HepG2 (cell line): ENCODE data around the gene WNK4. TPM values are rescaled to one million over a fixed set of nuclear protein-coding genes. Genes with fewer than 3 reads are reported as not detected.

ENCODE experiments used
- CCAR2 ChIP-seq: fragments of 200-400 bp; formaldehyde crosslinking; optimal IDR thresholded peaks from 2 replicates; pipeline ENCODE3; 2018; ENCODE audit warnings: low read depth, mild to moderate bottlenecking, low read length, moderate library complexity
- CEBPG ChIP-seq: IDR thresholded peaks from 2 replicates; pipeline ENCODE4 v1.6.1; 2016
- FOSL1 ChIP-seq: sonication (generic); formaldehyde crosslinking; IDR thresholded peaks from 2 replicates; pipeline ENCODE4 v1.9.0; 2021; ENCODE audit warnings: missing genetic modification reagents, borderline replicate concordance
- FOXK2 ChIP-seq: fragments of 450-650 bp; IDR thresholded peaks from 2 replicates; pipeline ENCODE4 v1.6.1; 2016
- HMGA1 ChIP-seq: sonication (generic); formaldehyde crosslinking; conservative IDR thresholded peaks from 2 replicates; pipeline ENCODE4 v1.4.0; 2020; ENCODE audit warnings: missing genetic modification reagents
- HNRNPL ChIP-seq: fragments of 200-400 bp; formaldehyde crosslinking; IDR thresholded peaks from 2 replicates; pipeline ENCODE4 v1.6.1; 2017; ENCODE audit warnings: mild to moderate bottlenecking, low read depth, low read length
- MATR3 ChIP-seq: sonication (generic); formaldehyde crosslinking; IDR thresholded peaks from 2 replicates; pipeline ENCODE4 v1.4.0; 2020; ENCODE audit warnings: missing genetic modification reagents
- NFYB ChIP-seq: sonication (generic); formaldehyde crosslinking; IDR thresholded peaks from 2 replicates; pipeline ENCODE4 v1.4.0; 2020; ENCODE audit warnings: missing genetic modification reagents
- POLR2A ChIP-seq, 2 experiments: IDR thresholded peaks; 2 replicates each; pipeline ENCODE4 v1.6.1; 2011; ENCODE audit warnings: low read depth in 2 of 2, low read length in 2 of 2, mild to moderate bottlenecking in 1 of 2, moderate library complexity in 1 of 2; ENCODE audit not compliant: insufficient read depth in 1 of 2
- RAD21 ChIP-seq: fragments of 450-650 bp; formaldehyde crosslinking; IDR thresholded peaks from 2 replicates; pipeline ENCODE4 v1.5.0; 2020; ENCODE audit warnings: mild to moderate bottlenecking
- RELA ChIP-seq: sonication (generic); formaldehyde crosslinking; IDR thresholded peaks from 2 replicates; pipeline ENCODE4 v1.4.0; 2020; ENCODE audit warnings: missing genetic modification reagents
- RFX1 ChIP-seq: fragments of 450-650 bp; IDR thresholded peaks from 2 replicates; pipeline ENCODE4 v1.6.1; 2017
- SMARCC2 ChIP-seq: fragments of 450-650 bp; IDR thresholded peaks from 2 replicates; pipeline ENCODE4 v1.6.1; 2017; ENCODE audit warnings: antibody characterized with exemption, mild to moderate bottlenecking
- SNAPC2 ChIP-seq: sonication (generic); formaldehyde crosslinking; IDR thresholded peaks from 2 replicates; pipeline ENCODE4 v1.8.1; 2022; ENCODE audit warnings: mild to moderate bottlenecking, missing genetic modification reagents
- ZBTB7B ChIP-seq: sonication (generic); formaldehyde crosslinking; IDR thresholded peaks from 2 replicates; pipeline ENCODE4 v1.4.0; 2020; ENCODE audit warnings: missing genetic modification reagents
- ZFP82 ChIP-seq: sonication (generic); formaldehyde crosslinking; IDR thresholded peaks from 2 replicates; pipeline ENCODE4 v1.5.1; 2020; ENCODE audit warnings: mild to moderate bottlenecking, missing genetic modification reagents, borderline replicate concordance
- ZFX ChIP-seq: sonication (generic); formaldehyde crosslinking; IDR thresholded peaks from 2 replicates; pipeline ENCODE4 v1.4.0; 2020; ENCODE audit warnings: mild to moderate bottlenecking, low read depth, missing genetic modification reagents, moderate library complexity
- ZNF274 ChIP-seq: sonication (generic); formaldehyde crosslinking; IDR thresholded peaks from 2 replicates; pipeline ENCODE4 v1.5.1; 2020; ENCODE audit warnings: mild to moderate bottlenecking, missing genetic modification reagents
- ZNF501 ChIP-seq: sonication (generic); formaldehyde crosslinking; IDR thresholded peaks from 2 replicates; pipeline ENCODE4 v1.5.1; 2020; ENCODE audit warnings: mild to moderate bottlenecking, moderate library complexity, missing genetic modification reagents
- ZNF761 ChIP-seq: sonication (generic); formaldehyde crosslinking; conservative IDR thresholded peaks from 2 replicates; pipeline ENCODE4 v1.4.0; 2020; ENCODE audit warnings: mild to moderate bottlenecking, missing genetic modification reagents
- polyA plus RNA-seq, 8 experiments: library from polyadenylated mRNA; depleted of rRNA in 3 of 8; stranded (reverse) in 7 of 8; unstranded in 1 of 8; fragments of >200 nt; fragmentation: Illumina TruSeq in 4 of 8; extraction: Trizol in 4 of 8; gene quantifications; 2 replicates each; pipeline versions ENCODE4 v1.2.1 to v1.2.3, GENCODE V29; 2011 to 2016; ENCODE audit warnings: low read depth in 4 of 8, missing spikeins in 1 of 8, mixed read lengths in 1 of 8; ENCODE audit not compliant: insufficient read depth in 1 of 8
- total RNA-seq, 5 experiments: library from RNA; depleted of rRNA; stranded (reverse); fragments of >200 nt; fragmentation: Illumina TruSeq; extraction: Trizol; gene quantifications; 2 replicates each; pipeline ENCODE4 v1.2.3, GENCODE V29; 2016; ENCODE audit warnings: low read depth in 1 of 5
- TF ChIP-seq, protein P1 (sequence below): sonication (generic); formaldehyde crosslinking; IDR thresholded peaks from 2 replicates; pipeline ENCODE4 v1.9.0; 2022; ENCODE audit warnings: low read depth, missing genetic modification reagents
- TF ChIP-seq, protein P2 (sequence below): sonication (generic); formaldehyde crosslinking; IDR thresholded peaks from 2 replicates; pipeline ENCODE4 v1.4.0; 2020; ENCODE audit warnings: missing genetic modification reagents
- TF ChIP-seq, protein P3 (sequence below): sonication (generic); formaldehyde crosslinking; IDR thresholded peaks from 2 replicates; pipeline ENCODE4 v1.8.1; 2023; ENCODE audit warnings: mild to moderate bottlenecking, moderate library complexity, missing genetic modification reagents
- TF ChIP-seq, protein P4 (sequence below): sonication (generic); formaldehyde crosslinking; IDR thresholded peaks from 2 replicates; pipeline ENCODE4 v1.4.0; 2020; ENCODE audit warnings: missing genetic modification reagents
- TF ChIP-seq, protein P5 (sequence below): sonication (generic); formaldehyde crosslinking; IDR thresholded peaks from 2 replicates; pipeline ENCODE4 v1.8.1; 2023; ENCODE audit warnings: missing genetic modification reagents, mild to moderate bottlenecking, borderline replicate concordance
- TF ChIP-seq, protein P6 (sequence below): sonication (generic); formaldehyde crosslinking; IDR thresholded peaks from 2 replicates; pipeline ENCODE4 v1.8.1; 2023; ENCODE audit warnings: mild to moderate bottlenecking, missing genetic modification reagents, borderline replicate concordance

Gene WNK4
- total and polyA plus RNA-seq, 2 of the 13 experiments (the other 11 are each of a cell fraction or from before 2014, with no cell fraction given), result 2.7 to 13.7 TPM

DNA sequence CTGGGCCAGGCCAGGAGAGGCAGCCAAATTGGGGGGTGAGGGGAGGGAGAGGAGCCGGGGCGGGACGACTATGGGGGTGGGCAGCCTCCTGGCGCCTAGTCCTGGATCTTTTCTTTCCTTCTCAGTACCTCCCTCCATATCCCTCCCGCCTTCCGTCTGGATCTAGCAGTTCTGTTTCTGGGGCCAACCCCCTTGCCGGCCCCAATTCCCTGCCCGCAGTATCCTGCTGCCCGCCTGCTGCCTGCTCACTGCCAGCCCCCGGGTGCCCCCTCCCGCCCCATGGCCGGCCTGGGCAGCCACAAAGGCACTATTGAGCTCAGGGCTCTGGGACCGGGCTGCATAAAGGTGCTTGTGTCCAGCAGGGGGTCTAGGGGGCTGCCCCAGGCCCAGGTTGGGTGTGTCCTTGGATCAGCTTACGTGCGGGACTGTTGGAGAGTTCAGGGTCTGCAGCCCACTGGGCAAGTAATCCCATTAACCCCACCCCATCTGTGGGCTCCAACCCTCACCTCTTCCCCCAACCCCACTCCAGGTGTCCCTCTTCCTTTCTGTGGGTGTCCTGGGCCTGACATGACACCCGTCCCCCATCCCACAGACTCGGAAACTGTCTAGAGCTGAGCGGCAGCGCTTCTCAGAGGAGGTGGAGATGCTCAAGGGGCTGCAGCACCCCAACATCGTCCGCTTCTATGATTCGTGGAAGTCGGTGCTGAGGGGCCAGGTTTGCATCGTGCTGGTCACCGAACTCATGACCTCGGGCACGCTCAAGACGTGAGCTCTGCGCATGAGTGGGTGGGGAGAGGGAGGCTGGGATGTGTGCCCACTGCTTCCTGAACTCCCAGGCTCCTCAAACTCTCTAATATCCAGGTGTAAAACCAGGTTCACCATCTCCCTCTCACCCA, 2.0 kb downstream of the WNK4 start (continued):
- TF ChIP-seq, protein P1, sequence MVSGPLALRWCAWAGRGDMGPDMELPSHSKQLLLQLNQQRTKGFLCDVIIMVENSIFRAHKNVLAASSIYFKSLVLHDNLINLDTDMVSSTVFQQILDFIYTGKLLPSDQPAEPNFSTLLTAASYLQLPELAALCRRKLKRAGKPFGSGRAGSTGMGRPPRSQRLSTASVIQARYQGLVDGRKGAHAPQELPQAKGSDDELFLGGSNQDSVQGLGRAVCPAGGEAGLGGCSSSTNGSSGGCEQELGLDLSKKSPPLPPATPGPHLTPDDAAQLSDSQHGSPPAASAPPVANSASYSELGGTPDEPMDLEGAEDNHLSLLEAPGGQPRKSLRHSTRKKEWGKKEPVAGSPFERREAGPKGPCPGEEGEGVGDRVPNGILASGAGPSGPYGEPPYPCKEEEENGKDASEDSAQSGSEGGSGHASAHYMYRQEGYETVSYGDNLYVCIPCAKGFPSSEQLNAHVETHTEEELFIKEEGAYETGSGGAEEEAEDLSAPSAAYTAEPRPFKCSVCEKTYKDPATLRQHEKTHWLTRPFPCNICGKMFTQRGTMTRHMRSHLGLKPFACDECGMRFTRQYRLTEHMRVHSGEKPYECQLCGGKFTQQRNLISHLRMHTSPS (CRISPR knock-in tag), result 0 out of 2 replicates have a peak, but pooled peaks have one; percentile 59
- 0 out of 2 replicates have a peak, but pooled peaks have one; percentile 28 for TF ChIP-seq ZFX (CRISPR knock-in tag)
- no peak for TF ChIP-seq CCAR2
- TF ChIP-seq, protein P2, sequence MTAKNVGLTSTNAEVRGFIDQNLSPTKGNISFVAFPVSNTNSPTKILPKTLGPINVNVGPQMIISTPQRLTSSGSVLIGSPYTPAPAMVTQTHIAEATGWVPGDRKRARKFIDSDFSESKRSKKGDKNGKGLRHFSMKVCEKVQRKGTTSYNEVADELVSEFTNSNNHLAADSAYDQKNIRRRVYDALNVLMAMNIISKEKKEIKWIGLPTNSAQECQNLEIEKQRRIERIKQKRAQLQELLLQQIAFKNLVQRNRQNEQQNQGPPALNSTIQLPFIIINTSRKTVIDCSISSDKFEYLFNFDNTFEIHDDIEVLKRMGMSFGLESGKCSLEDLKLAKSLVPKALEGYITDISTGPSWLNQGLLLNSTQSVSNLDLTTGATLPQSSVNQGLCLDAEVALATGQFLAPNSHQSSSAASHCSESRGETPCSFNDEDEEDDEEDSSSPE (CRISPR knock-in tag), result no peak
- no peak for TF ChIP-seq ZNF761
- no peak for TF ChIP-seq FOXK2
- no peak for TF ChIP-seq HMGA1 (CRISPR knock-in tag)
- TF ChIP-seq SNAPC2 (CRISPR knock-in tag), result no peak
- TF ChIP-seq SMARCC2, result no peak
- no peak for TF ChIP-seq MATR3 (CRISPR knock-in tag)
- no peak for TF ChIP-seq NFYB (CRISPR knock-in tag)
- TF ChIP-seq, protein P3, sequence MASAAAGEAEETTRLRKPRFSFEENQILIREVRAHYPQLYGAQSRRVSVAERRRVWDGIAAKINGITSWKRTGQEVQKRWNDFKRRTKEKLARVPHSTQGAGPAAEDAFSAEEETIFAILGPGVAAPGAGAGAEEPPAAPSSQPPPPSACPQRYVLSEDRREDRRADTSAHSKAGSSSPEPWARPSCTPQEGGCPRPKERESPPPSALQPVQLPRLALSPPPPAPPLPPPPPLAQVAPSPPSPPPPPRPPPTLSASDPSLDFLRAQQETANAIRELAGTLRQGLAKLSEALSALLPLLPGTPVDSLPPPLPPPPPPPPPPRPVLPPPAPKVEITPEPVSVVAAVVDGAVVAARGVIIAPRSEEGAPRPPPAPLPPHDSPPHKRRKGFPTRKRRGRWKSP (CRISPR knock-in tag), result no peak
- TF ChIP-seq, protein P4, sequence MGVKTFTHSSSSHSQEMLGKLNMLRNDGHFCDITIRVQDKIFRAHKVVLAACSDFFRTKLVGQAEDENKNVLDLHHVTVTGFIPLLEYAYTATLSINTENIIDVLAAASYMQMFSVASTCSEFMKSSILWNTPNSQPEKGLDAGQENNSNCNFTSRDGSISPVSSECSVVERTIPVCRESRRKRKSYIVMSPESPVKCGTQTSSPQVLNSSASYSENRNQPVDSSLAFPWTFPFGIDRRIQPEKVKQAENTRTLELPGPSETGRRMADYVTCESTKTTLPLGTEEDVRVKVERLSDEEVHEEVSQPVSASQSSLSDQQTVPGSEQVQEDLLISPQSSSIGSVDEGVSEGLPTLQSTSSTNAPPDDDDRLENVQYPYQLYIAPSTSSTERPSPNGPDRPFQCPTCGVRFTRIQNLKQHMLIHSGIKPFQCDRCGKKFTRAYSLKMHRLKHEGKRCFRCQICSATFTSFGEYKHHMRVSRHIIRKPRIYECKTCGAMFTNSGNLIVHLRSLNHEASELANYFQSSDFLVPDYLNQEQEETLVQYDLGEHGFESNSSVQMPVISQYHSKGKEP, result no peak
- no peak for TF ChIP-seq FOSL1 (CRISPR knock-in tag)
- TF ChIP-seq ZFP82, result no peak
- TF ChIP-seq RAD21 (CRISPR knock-in tag), result peak; percentile 20; the same call in 1 of the 2 replicates
- TF ChIP-seq, protein P5, sequence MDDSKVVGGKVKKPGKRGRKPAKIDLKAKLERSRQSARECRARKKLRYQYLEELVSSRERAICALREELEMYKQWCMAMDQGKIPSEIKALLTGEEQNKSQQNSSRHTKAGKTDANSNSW (CRISPR knock-in tag), result no peak
- peak; percentile 96 for TF ChIP-seq HNRNPL
- TF ChIP-seq ZBTB7B (CRISPR knock-in tag), result peak; percentile 17; the same call in 1 of the 2 replicates
- TF ChIP-seq CEBPG, result no peak
- 0 out of 2 replicates have a peak, but pooled peaks have one; percentile 14 for TF ChIP-seq ZNF274 (CRISPR knock-in tag)
- no peak for TF ChIP-seq RELA
- peak in 1 of 2 experiments; percentile 16; a peak in 2 of 4 replicates for TF ChIP-seq POLR2A (IDR thresholded peaks at IDR 0.05; ENCODE audit: insufficient read depth in 1 of 2, low read depth in 2 of 2, low read length in 2 of 2)
- TF ChIP-seq ZNF501, result 0 out of 2 replicates have a peak, but pooled peaks have one; percentile 28
- TF ChIP-seq, protein P6, sequence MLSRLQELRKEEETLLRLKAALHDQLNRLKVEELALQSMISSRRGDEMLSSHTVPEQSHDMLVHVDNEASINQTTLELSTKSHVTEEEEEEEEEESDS (CRISPR knock-in tag), result no peak
- TF ChIP-seq RFX1, result no peak
